ENCODE data around the gene TESK1.

DNA sequence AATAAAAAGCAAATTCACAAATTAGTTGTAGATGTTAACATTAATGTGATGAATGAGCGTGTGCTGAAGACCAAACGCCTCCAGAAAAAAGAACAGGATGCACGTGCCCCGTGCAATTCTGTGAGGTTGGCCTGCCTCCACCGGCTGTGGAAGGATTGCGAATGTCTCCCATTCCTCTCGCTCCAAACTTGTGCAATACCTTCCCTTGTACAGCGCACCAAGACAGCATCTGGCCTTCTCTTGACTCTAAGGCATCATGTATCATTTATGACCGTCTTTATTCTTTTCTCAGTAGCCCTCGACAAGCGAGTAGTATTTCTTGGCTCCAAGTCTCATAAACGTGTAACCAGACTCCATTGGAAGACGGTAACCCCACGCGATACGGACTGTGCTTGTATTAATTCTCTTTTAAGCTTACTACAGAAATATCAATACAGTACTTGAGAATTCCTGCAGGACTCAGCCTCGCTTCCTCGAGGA lies 1.5 kb upstream of the TESK1 start:
- TF ChIP-seq POLR2A (IDR thresholded peaks at IDR 0.05) = no peak
- TF ChIP-seq, protein P1, sequence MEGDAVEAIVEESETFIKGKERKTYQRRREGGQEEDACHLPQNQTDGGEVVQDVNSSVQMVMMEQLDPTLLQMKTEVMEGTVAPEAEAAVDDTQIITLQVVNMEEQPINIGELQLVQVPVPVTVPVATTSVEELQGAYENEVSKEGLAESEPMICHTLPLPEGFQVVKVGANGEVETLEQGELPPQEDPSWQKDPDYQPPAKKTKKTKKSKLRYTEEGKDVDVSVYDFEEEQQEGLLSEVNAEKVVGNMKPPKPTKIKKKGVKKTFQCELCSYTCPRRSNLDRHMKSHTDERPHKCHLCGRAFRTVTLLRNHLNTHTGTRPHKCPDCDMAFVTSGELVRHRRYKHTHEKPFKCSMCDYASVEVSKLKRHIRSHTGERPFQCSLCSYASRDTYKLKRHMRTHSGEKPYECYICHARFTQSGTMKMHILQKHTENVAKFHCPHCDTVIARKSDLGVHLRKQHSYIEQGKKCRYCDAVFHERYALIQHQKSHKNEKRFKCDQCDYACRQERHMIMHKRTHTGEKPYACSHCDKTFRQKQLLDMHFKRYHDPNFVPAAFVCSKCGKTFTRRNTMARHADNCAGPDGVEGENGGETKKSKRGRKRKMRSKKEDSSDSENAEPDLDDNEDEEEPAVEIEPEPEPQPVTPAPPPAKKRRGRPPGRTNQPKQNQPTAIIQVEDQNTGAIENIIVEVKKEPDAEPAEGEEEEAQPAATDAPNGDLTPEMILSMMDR (IDR thresholded peaks at IDR 0.05) = no peak

All from breast epithelium (tissue), 3 donors.